Stimulated activated CD8-positive, alpha-beta memory T cell treated with anti-CD3 and anti-CD28 coated beads, Interleukin-7, amount 100 ng/mL, for 4 hours (primary cell): ENCODE measurements around the gene PCDHB7.
"Not testable (repeated sequence)": the region's sequence is repeated elsewhere in the genome, so short reads cannot be mapped to it uniquely, and the experiment has no call there.

ENCODE experiments used
- DNase-seq, 2 donors: peaks; one replicate each; pipeline ENCODE4 v3.0.0-alpha.2; 2020; ENCODE audit warnings: low read depth in 2 of 2

Gene PCDHB7

GRCh38 chr5:141172381-141173204 lies at the start of gene PCDHB7:
PCDHB7 (plus strand) TSS chr5:141172644; CDS start chr5:141172836, 192 bp downstream.
- no peak for DNase-seq

- not testable (repeated sequence) for DNase-seq
These were observed 48.9 kb upstream of the PCDHB7 start for GRCh38 chr5:141123396-141124135.

- no peak for DNase-seq
These were observed 45.1 kb upstream of the PCDHB7 start for GRCh38 chr5:141127305-141127704.

- DNase-seq: no peak
These were observed 37.3 kb upstream of the PCDHB7 start, which contains the start of gene PCDHB5 for GRCh38 chr5:141135030-141135717. PCDHB5 (plus strand) TSS chr5:141135206; CDS start chr5:141135435, 229 bp downstream.

GRCh38 chr5:141135718-141136266 lies 36.7 kb upstream of the PCDHB7 start:
- no peak for DNase-seq

GRCh38 chr5:141137346-141137745 lies 35.1 kb upstream of the PCDHB7 start:
- not testable (repeated sequence) for DNase-seq

GRCh38 chr5:141149812-141150211 lies 22.6 kb upstream of the PCDHB7 start, which contains the start of gene PCDHB6:
PCDHB6 (plus strand) TSS chr5:141150057; CDS start chr5:141150258, 201 bp downstream.
- no peak for DNase-seq

- no peak for DNase-seq
These were observed 22.0 kb upstream of the PCDHB7 start for GRCh38 chr5:141150224-141150992.

- DNase-seq: no peak
These were observed 21.5 kb upstream of the PCDHB7 start for GRCh38 chr5:141150993-141151325.

GRCh38 chr5:141151632-141152031 lies 20.8 kb upstream of the PCDHB7 start:
- DNase-seq: not testable (repeated sequence)

GRCh38 chr5:141152096-141152495 lies 20.3 kb upstream of the PCDHB7 start:
- DNase-seq: not testable (repeated sequence)

GRCh38 chr5:141155540-141156374 lies 16.7 kb upstream of the PCDHB7 start:
- no peak for DNase-seq

- DNase-seq: not testable (repeated sequence)
These were observed 15.1 kb upstream of the PCDHB7 start for GRCh38 chr5:141157356-141157755.

- DNase-seq: not testable (repeated sequence)
These were observed 14.5 kb upstream of the PCDHB7 start for GRCh38 chr5:141157901-141158300.

GRCh38 chr5:141174291-141175104 lies 2.1 kb downstream of the PCDHB7 start:
- not testable (repeated sequence) for DNase-seq

GRCh38 chr5:141175933-141176332 lies 3.5 kb downstream of the PCDHB7 start:
- no peak for DNase-seq

- DNase-seq: not testable (repeated sequence)
These were observed 5.2 kb downstream of the PCDHB7 start, which contains the start of gene PCDHB8 for GRCh38 chr5:141177577-141178191. PCDHB8 (plus strand) TSS chr5:141177790; CDS start chr5:141178035, 245 bp downstream.

- DNase-seq: not testable (repeated sequence)
These were observed 6.9 kb downstream of the PCDHB7 start for GRCh38 chr5:141179371-141179770.

- not testable (repeated sequence) for DNase-seq
These were observed 7.4 kb downstream of the PCDHB7 start for GRCh38 chr5:141179876-141180275.
